ENCODE data around the gene ZBTB22. TPM values are rescaled to one million over a fixed set of nuclear protein-coding genes. Genes with fewer than 3 reads are reported as not detected.
"Not testable (repeated sequence)": the region's sequence is repeated elsewhere in the genome, so short reads cannot be mapped to it uniquely, and the experiment has no call there.

Gene ZBTB22
- 17.7 TPM for total RNA-seq

- H3K36me3 ChIP-seq (ENCODE audit: control insufficient read depth in 3 of 3, insufficient read depth in 3 of 3, low read length in 3 of 3) = peaks cover 26 to 32% (median 27%) of the 10 kb centered on the region in 3 donors
- H3K9me3 ChIP-seq (ENCODE audit: control insufficient read depth in 3 of 3, low read length in 3 of 3) = no peaks in the 10 kb centered on the region
- H3K4me1 ChIP-seq (ENCODE audit: control insufficient read depth in 3 of 3, insufficient read depth in 3 of 3, low read length in 3 of 3) = peaks cover 52 to 81% (median 58%) of the 10 kb centered on the region in 3 donors
- peak within 1 kb of the TSS; percentile 85 to 92 (median 89) for H3K4me3 ChIP-seq (ENCODE audit: low read length in 3 of 3)
- H3K27ac ChIP-seq (ENCODE audit: low read depth, low read length) = peak within 1 kb of the TSS; percentile 87
- peak within 1 kb of the TSS; percentile 73 to 93 (median 83) for H3K9ac ChIP-seq (ENCODE audit: low read depth in 1 of 3, low read length in 3 of 3)
- H3K27me3 ChIP-seq (ENCODE audit: control insufficient read depth in 3 of 3, insufficient read depth in 3 of 3, low read length in 3 of 3) = no peaks in the 10 kb centered on the region
These were observed at the start of gene ZBTB22 for GRCh38 chr6:33317669-33318425. Gene ZBTB22, minus strand, starts transcription at chr6:33317744. Its CDS starts 828 bp downstream, at chr6:33316916.

GRCh38 chr6:33367009-33367714 is 49.6 kb upstream of the ZBTB22 start:
- Histone ChIP-seq H3K9ac (ENCODE audit: low read depth in 1 of 3, low read length in 3 of 3) (no peak overlapping the region), H3K4me3 (ENCODE audit: low read length in 3 of 3) (no peak overlapping the region), H3K4me1 (ENCODE audit: control insufficient read depth in 3 of 3, insufficient read depth in 3 of 3, low read length in 3 of 3) (peaks cover 0 to 2% (median 0%) of the 10 kb centered on the region in 3 donors), H3K27ac (ENCODE audit: low read depth, low read length) (no peak overlapping the region), H3K9me3 (ENCODE audit: control insufficient read depth in 3 of 3, low read length in 3 of 3) (no peaks in the 10 kb centered on the region), H3K27me3 (ENCODE audit: control insufficient read depth in 3 of 3, insufficient read depth in 3 of 3, low read length in 3 of 3) (no peaks in the 10 kb centered on the region), H3K36me3 (ENCODE audit: control insufficient read depth in 3 of 3, insufficient read depth in 3 of 3, low read length in 3 of 3) (no peaks in the 10 kb centered on the region)

GRCh38 chr6:33365206-33365971 is 47.8 kb upstream of the ZBTB22 start:
- not testable (repeated sequence) for H3K27me3 ChIP-seq (ENCODE audit: control insufficient read depth in 3 of 3, insufficient read depth in 3 of 3, low read length in 3 of 3); H3K9ac ChIP-seq (ENCODE audit: low read depth in 1 of 3, low read length in 3 of 3)

GRCh38 chr6:33364475-33365205 is 47.1 kb upstream of the ZBTB22 start:
- H3K4me3 ChIP-seq (ENCODE audit: low read length in 3 of 3); H3K9ac ChIP-seq (ENCODE audit: low read depth in 1 of 3, low read length in 3 of 3); H3K9me3 ChIP-seq (ENCODE audit: control insufficient read depth in 3 of 3, low read length in 3 of 3); H3K4me1 ChIP-seq (ENCODE audit: control insufficient read depth in 3 of 3, insufficient read depth in 3 of 3, low read length in 3 of 3); H3K27ac ChIP-seq (ENCODE audit: low read depth, low read length); H3K36me3 ChIP-seq (ENCODE audit: control insufficient read depth in 3 of 3, insufficient read depth in 3 of 3, low read length in 3 of 3); H3K27me3 ChIP-seq (ENCODE audit: control insufficient read depth in 3 of 3, insufficient read depth in 3 of 3, low read length in 3 of 3): not testable (repeated sequence)

More at GRCh38 chr6:33365206-33365971, 47.8 kb upstream of the ZBTB22 start:
- H3K4me3 ChIP-seq (ENCODE audit: low read length in 3 of 3); H3K9me3 ChIP-seq (ENCODE audit: control insufficient read depth in 3 of 3, low read length in 3 of 3); H3K4me1 ChIP-seq (ENCODE audit: control insufficient read depth in 3 of 3, insufficient read depth in 3 of 3, low read length in 3 of 3); H3K36me3 ChIP-seq (ENCODE audit: control insufficient read depth in 3 of 3, insufficient read depth in 3 of 3, low read length in 3 of 3); H3K27ac ChIP-seq (ENCODE audit: low read depth, low read length): not testable (repeated sequence)

GRCh38 chr6:33363486-33363885 is 45.9 kb upstream of the ZBTB22 start:
- not testable (repeated sequence) for H3K36me3 ChIP-seq (ENCODE audit: control insufficient read depth in 3 of 3, insufficient read depth in 3 of 3, low read length in 3 of 3); H3K4me3 ChIP-seq (ENCODE audit: low read length in 3 of 3); H3K27me3 ChIP-seq (ENCODE audit: control insufficient read depth in 3 of 3, insufficient read depth in 3 of 3, low read length in 3 of 3); H3K9me3 ChIP-seq (ENCODE audit: control insufficient read depth in 3 of 3, low read length in 3 of 3); H3K4me1 ChIP-seq (ENCODE audit: control insufficient read depth in 3 of 3, insufficient read depth in 3 of 3, low read length in 3 of 3); H3K9ac ChIP-seq (ENCODE audit: low read depth in 1 of 3, low read length in 3 of 3); H3K27ac ChIP-seq (ENCODE audit: low read depth, low read length)

- H3K9me3 ChIP-seq (ENCODE audit: control insufficient read depth in 3 of 3, low read length in 3 of 3) = no peaks in the 10 kb centered on the region
- H3K4me1 ChIP-seq (ENCODE audit: control insufficient read depth in 3 of 3, insufficient read depth in 3 of 3, low read length in 3 of 3) = no peaks in the 10 kb centered on the region
- H3K27ac ChIP-seq (ENCODE audit: low read depth, low read length) = no peak overlapping the region
- peaks cover 0 to 10% (median 0%) of the 10 kb centered on the region in 3 donors for H3K27me3 ChIP-seq (ENCODE audit: control insufficient read depth in 3 of 3, insufficient read depth in 3 of 3, low read length in 3 of 3)
- no peaks in the 10 kb centered on the region for H3K36me3 ChIP-seq (ENCODE audit: control insufficient read depth in 3 of 3, insufficient read depth in 3 of 3, low read length in 3 of 3)
- H3K4me3 ChIP-seq (ENCODE audit: low read length in 3 of 3) = no peak overlapping the region
- no peak overlapping the region for H3K9ac ChIP-seq (ENCODE audit: low read depth in 1 of 3, low read length in 3 of 3)
These were observed 41.8 kb upstream of the ZBTB22 start for GRCh38 chr6:33359331-33359730.

GRCh38 chr6:33357160-33357871 is 39.8 kb upstream of the ZBTB22 start:
- not testable (repeated sequence) for H3K4me1 ChIP-seq (ENCODE audit: control insufficient read depth in 3 of 3, insufficient read depth in 3 of 3, low read length in 3 of 3); H3K27ac ChIP-seq (ENCODE audit: low read depth, low read length); H3K9ac ChIP-seq (ENCODE audit: low read depth in 1 of 3, low read length in 3 of 3); H3K9me3 ChIP-seq (ENCODE audit: control insufficient read depth in 3 of 3, low read length in 3 of 3); H3K27me3 ChIP-seq (ENCODE audit: control insufficient read depth in 3 of 3, insufficient read depth in 3 of 3, low read length in 3 of 3); H3K4me3 ChIP-seq (ENCODE audit: low read length in 3 of 3); H3K36me3 ChIP-seq (ENCODE audit: control insufficient read depth in 3 of 3, insufficient read depth in 3 of 3, low read length in 3 of 3)

- Histone ChIP-seq H3K4me3 (ENCODE audit: low read length in 3 of 3) (no peak overlapping the region), H3K36me3 (ENCODE audit: control insufficient read depth in 3 of 3, insufficient read depth in 3 of 3, low read length in 3 of 3) (no peaks in the 10 kb centered on the region), H3K27ac (ENCODE audit: low read depth, low read length) (no peak overlapping the region), H3K9me3 (ENCODE audit: control insufficient read depth in 3 of 3, low read length in 3 of 3) (no peaks in the 10 kb centered on the region), H3K9ac (ENCODE audit: low read depth in 1 of 3, low read length in 3 of 3) (no peak overlapping the region), H3K27me3 (ENCODE audit: control insufficient read depth in 3 of 3, insufficient read depth in 3 of 3, low read length in 3 of 3) (peaks cover 0 to 10% (median 0%) of the 10 kb centered on the region in 3 donors), H3K4me1 (ENCODE audit: control insufficient read depth in 3 of 3, insufficient read depth in 3 of 3, low read length in 3 of 3) (no peaks in the 10 kb centered on the region)
These were observed 38.8 kb upstream of the ZBTB22 start for GRCh38 chr6:33356295-33356694.

- not testable (repeated sequence) for H3K27me3 ChIP-seq (ENCODE audit: control insufficient read depth in 3 of 3, insufficient read depth in 3 of 3, low read length in 3 of 3); H3K4me3 ChIP-seq (ENCODE audit: low read length in 3 of 3); H3K9ac ChIP-seq (ENCODE audit: low read depth in 1 of 3, low read length in 3 of 3); H3K4me1 ChIP-seq (ENCODE audit: control insufficient read depth in 3 of 3, insufficient read depth in 3 of 3, low read length in 3 of 3); H3K36me3 ChIP-seq (ENCODE audit: control insufficient read depth in 3 of 3, insufficient read depth in 3 of 3, low read length in 3 of 3); H3K9me3 ChIP-seq (ENCODE audit: control insufficient read depth in 3 of 3, low read length in 3 of 3); H3K27ac ChIP-seq (ENCODE audit: low read depth, low read length)
These were observed 38.3 kb upstream of the ZBTB22 start for GRCh38 chr6:33355860-33356259.

Data from skeletal muscle tissue (tissue), 4 donors.